Omental fat pad (tissue), 4 donors: Measurements from ENCODE around the gene ADCY9. TPM values are rescaled to one million over a fixed set of nuclear protein-coding genes. Genes with fewer than 3 reads are reported as not detected.

ENCODE experiments used
- ATAC-seq: fragments of 150-250 bp; one replicate; pipeline ENCODE4 v1.9.1; 2016; ENCODE audit warnings: mild to moderate bottlenecking, moderate library complexity; ENCODE audit not compliant: low FRiP score
- DNase-seq: peaks from one replicate; pipeline ENCODE4 v3.0.0-alpha.2; 2019; ENCODE audit warnings: low spot score
- total RNA-seq, 4 donors: library from RNA; depleted of rRNA; stranded (reverse); fragments of >200 nt; gene quantifications; one replicate each; pipeline ENCODE4 v1.1.0, GENCODE V29; 2016
- TF ChIP-seq, protein P1 (sequence below), 3 donors: fragments of 450-650 bp; IDR thresholded peaks; one replicate each; pipeline ENCODE4 v1.5.1; 2016 to 2017; ENCODE audit warnings: antibody characterized with exemption in 3 of 3, mild to moderate bottlenecking in 3 of 3, moderate library complexity in 2 of 3

ADCY9 gene
- total RNA-seq, 4 donors from 2014 or later, result 8.5 to 16.6 (median 11.5) TPM

DNA sequence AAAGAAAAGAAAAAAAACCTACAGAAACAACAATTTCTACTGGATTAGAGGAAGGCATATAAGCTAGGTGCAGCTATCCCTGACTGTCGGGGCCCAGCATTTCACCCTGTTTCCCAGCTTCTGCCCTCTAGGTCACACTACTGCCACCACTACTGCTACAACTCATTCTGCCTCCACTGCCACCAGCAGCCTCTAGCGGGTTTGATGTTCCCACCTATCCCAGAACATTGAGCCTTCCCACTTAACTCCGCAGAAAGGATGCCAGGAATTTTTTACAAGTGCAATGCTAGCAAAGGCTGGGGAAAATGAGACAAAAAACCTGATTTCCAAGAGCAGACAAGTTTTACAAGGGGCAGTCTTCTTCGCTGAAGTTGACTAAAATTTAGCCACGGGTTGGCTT is 10.4 kb downstream of the ADCY9 start:
- TF ChIP-seq, protein P1, sequence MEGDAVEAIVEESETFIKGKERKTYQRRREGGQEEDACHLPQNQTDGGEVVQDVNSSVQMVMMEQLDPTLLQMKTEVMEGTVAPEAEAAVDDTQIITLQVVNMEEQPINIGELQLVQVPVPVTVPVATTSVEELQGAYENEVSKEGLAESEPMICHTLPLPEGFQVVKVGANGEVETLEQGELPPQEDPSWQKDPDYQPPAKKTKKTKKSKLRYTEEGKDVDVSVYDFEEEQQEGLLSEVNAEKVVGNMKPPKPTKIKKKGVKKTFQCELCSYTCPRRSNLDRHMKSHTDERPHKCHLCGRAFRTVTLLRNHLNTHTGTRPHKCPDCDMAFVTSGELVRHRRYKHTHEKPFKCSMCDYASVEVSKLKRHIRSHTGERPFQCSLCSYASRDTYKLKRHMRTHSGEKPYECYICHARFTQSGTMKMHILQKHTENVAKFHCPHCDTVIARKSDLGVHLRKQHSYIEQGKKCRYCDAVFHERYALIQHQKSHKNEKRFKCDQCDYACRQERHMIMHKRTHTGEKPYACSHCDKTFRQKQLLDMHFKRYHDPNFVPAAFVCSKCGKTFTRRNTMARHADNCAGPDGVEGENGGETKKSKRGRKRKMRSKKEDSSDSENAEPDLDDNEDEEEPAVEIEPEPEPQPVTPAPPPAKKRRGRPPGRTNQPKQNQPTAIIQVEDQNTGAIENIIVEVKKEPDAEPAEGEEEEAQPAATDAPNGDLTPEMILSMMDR (IDR thresholded peaks at IDR 0.05), result no peak
- DNase-seq (no peak), ATAC-seq (no peak)

- no peak for DNase-seq
- ATAC-seq, result no peak
- TF ChIP-seq, protein P1 (IDR thresholded peaks at IDR 0.05), result no peak
Observed at GRCh38 chr16:4103745-4104144, 12.5 kb downstream of the ADCY9 start.

DNA sequence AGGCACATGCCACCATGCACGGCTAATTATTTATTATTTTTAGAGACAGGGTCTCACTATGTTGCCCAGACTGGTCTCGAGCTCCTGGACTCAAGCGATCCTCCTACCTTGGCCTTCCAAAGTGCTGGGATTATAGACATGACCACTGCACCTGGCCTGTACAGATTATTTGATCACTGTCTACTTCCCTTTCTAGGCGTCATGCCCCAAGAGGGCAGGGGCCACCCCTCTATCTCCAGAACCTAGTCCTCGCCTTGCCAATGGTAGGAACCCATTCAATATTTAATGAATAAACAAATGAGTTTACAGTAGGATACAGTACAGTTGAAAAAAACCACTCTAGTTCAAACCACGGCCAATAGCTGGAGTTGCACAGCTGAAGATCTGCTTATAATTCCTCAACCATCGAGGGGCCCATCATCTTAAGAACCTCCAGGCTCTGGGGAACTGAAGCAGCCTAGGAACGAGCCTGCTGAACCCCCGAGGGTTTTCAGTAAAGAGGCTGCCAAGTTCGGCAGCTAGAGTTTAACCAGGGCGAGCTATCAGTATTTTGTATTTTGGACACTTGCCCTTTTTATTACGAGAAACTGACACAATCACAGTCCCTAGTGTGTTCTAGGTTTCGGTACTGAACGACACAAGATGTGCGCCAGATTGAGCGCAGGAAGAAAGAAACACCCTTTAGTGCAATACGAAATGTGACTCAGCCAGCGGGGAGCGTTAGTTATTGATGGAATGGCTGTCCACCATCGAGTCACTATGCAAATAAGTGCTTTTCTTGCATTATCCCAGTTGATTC is 14.6 kb downstream of the ADCY9 start:
- no peak for DNase-seq
- TF ChIP-seq, protein P1 (IDR thresholded peaks at IDR 0.05), result no peak

DNA sequence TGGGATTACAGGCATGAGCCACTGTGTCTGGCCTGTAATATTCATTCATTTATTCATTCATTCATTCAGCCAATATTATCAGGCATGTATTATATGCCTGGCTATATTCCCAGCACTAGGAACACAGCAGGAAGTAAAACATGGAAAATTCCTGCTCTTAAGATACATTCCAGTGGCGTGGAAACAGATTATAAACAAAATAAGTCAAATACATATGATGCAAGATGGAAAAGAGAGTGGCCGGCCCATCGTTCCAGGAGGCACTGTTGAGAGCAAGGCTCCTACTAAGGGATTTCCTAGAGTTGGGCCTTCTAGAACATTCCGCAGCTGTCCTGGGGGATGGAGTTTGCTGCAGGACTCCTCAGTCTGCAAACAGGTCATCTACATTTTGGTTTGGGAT is 17.7 kb downstream of the ADCY9 start:
- no peak for ATAC-seq
- TF ChIP-seq, protein P1 (IDR thresholded peaks at IDR 0.05), result no peak
- no peak for DNase-seq

More for the DNA sequence above, 14.6 kb downstream of the ADCY9 start:
- no peak for ATAC-seq

DNA sequence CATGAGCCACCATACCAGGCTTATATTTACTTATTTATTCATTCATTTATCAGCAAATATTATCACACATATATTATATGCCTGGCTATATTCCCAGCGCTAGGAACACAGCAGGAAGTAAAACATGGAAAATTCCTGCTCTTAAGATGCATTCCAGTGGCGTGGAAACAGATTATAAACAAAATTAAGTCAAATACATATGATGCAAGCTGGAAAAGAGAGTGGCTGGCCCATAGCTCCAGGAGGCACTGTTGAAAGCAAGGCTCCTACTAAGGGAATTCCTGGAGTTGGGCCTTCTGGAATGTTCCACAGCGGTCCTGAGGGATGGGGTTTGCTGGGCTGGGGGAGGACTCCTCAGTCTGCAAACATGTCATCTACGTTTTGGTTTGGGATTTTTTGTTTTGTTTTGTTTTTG is 18.4 kb downstream of the ADCY9 start:
- ATAC-seq (no peak), DNase-seq (no peak)
- TF ChIP-seq, protein P1 (IDR thresholded peaks at IDR 0.05), result no peak

- no peak for ATAC-seq
- TF ChIP-seq, protein P1 (IDR thresholded peaks at IDR 0.05), result no peak
- no peak for DNase-seq
Observed at GRCh38 chr16:4096509-4096908, 19.7 kb downstream of the ADCY9 start.
